Measurements from ENCODE around the gene SCGB3A1. TPM values are rescaled to one million over a fixed set of nuclear protein-coding genes. Genes with fewer than 3 reads are reported as not detected.

SCGB3A1 gene
- total RNA-seq (2014; rRNA removed; shearing (Covaris generic)), result not detected in 2 replicates

- no peak within 1 kb of the TSS for H3K4me3 ChIP-seq
- no peak within 1 kb of the TSS for H3K27ac ChIP-seq
- no peaks in the 10 kb centered on the region for H3K27me3 ChIP-seq
- H3K4me1 ChIP-seq, result no peaks in the 10 kb centered on the region
- H3K36me3 ChIP-seq, result no peaks in the 10 kb centered on the region
- no peaks in the 10 kb centered on the region for H3K9me3 ChIP-seq (replicated peaks)
- no peak for DNase-seq
Measured at GRCh38 chr5:180591311-180591887, at the start of gene SCGB3A1. Gene SCGB3A1, minus strand, starts transcription at chr5:180591499. Its CDS starts 37 bp downstream, at chr5:180591462.

- Histone ChIP-seq H3K27ac (no peak overlapping the region), H3K36me3 (no peaks in the 10 kb centered on the region), H3K27me3 (no peaks in the 10 kb centered on the region; the same call in none of the 2 replicates)
Measured at GRCh38 chr5:180640611-180640860, 49.2 kb upstream of the SCGB3A1 start.

GRCh38 chr5:180639741-180640610 is 48.7 kb upstream of the SCGB3A1 start:
- Histone ChIP-seq H3K27me3 (no peaks in the 10 kb centered on the region; the same call in none of the 2 replicates), H3K27ac (no peak overlapping the region), H3K9me3 (replicated peaks) (no peaks in the 10 kb centered on the region), H3K4me1 (no peaks in the 10 kb centered on the region), H3K4me3 (no peak overlapping the region), H3K36me3 (no peaks in the 10 kb centered on the region)
- no peak for DNase-seq

More at GRCh38 chr5:180640611-180640860, 49.2 kb upstream of the SCGB3A1 start:
- no peaks in the 10 kb centered on the region for H3K9me3 ChIP-seq (replicated peaks)
- no peaks in the 10 kb centered on the region for H3K4me1 ChIP-seq
- DNase-seq, result no peak
- no peak overlapping the region for H3K4me3 ChIP-seq

- no peak for DNase-seq
- H3K9me3 ChIP-seq (replicated peaks), result no peaks in the 10 kb centered on the region
- no peak overlapping the region for H3K4me3 ChIP-seq
- H3K4me1 ChIP-seq, result no peaks in the 10 kb centered on the region
- no peak overlapping the region for H3K27ac ChIP-seq
- H3K27me3 ChIP-seq, result no peaks in the 10 kb centered on the region; the same call in none of the 2 replicates
- no peaks in the 10 kb centered on the region for H3K36me3 ChIP-seq
Measured at GRCh38 chr5:180639287-180639686, 48.0 kb upstream of the SCGB3A1 start.

GRCh38 chr5:180637962-180638680 is 46.8 kb upstream of the SCGB3A1 start:
- Histone ChIP-seq H3K36me3 (no peaks in the 10 kb centered on the region), H3K27ac (no peak overlapping the region), H3K4me3 (no peak overlapping the region), H3K4me1 (no peaks in the 10 kb centered on the region), H3K27me3 (no peaks in the 10 kb centered on the region; the same call in none of the 2 replicates), H3K9me3 (replicated peaks) (no peaks in the 10 kb centered on the region)
- DNase-seq, result peak in 1 of 2 experiments; percentile 15

GRCh38 chr5:180636403-180637075 is 45.2 kb upstream of the SCGB3A1 start:
- Histone ChIP-seq H3K4me1 (no peaks in the 10 kb centered on the region), H3K27ac (no peak overlapping the region), H3K4me3 (no peak overlapping the region), H3K27me3 (no peaks in the 10 kb centered on the region; the same call in none of the 2 replicates), H3K9me3 (replicated peaks) (no peaks in the 10 kb centered on the region), H3K36me3 (no peaks in the 10 kb centered on the region)
- DNase-seq, result no peak

- H3K36me3 ChIP-seq, result no peaks in the 10 kb centered on the region
- H3K27me3 ChIP-seq, result no peaks in the 10 kb centered on the region; the same call in none of the 2 replicates
- H3K9me3 ChIP-seq (replicated peaks), result no peaks in the 10 kb centered on the region
- H3K4me1 ChIP-seq, result no peaks in the 10 kb centered on the region
- no peak for DNase-seq
- no peak overlapping the region for H3K4me3 ChIP-seq
- no peak overlapping the region for H3K27ac ChIP-seq
Measured at GRCh38 chr5:180636016-180636402, 44.7 kb upstream of the SCGB3A1 start.

GRCh38 chr5:180633283-180634177 is 42.2 kb upstream of the SCGB3A1 start:
- H3K27me3 ChIP-seq, result no peaks in the 10 kb centered on the region
- H3K36me3 ChIP-seq, result no peaks in the 10 kb centered on the region
- no peak overlapping the region for H3K27ac ChIP-seq
- no peaks in the 10 kb centered on the region for H3K9me3 ChIP-seq (replicated peaks)
- no peaks in the 10 kb centered on the region for H3K4me1 ChIP-seq
- H3K4me3 ChIP-seq, result no peak overlapping the region
- no peak for DNase-seq

- Histone ChIP-seq H3K27ac (no peak overlapping the region), H3K4me1 (no peaks in the 10 kb centered on the region), H3K4me3 (no peak overlapping the region), H3K36me3 (no peaks in the 10 kb centered on the region), H3K27me3 (no peaks in the 10 kb centered on the region), H3K9me3 (replicated peaks) (no peaks in the 10 kb centered on the region)
- no peak for DNase-seq
Measured at GRCh38 chr5:180632768-180633167, 41.5 kb upstream of the SCGB3A1 start.

- Histone ChIP-seq H3K4me1 (no peaks in the 10 kb centered on the region), H3K27me3 (no peaks in the 10 kb centered on the region), H3K9me3 (replicated peaks) (no peaks in the 10 kb centered on the region), H3K4me3 (no peak overlapping the region), H3K36me3 (no peaks in the 10 kb centered on the region), H3K27ac (no peak overlapping the region)
- DNase-seq, result no peak
Measured at GRCh38 chr5:180631549-180632383, 40.5 kb upstream of the SCGB3A1 start.

- no peaks in the 10 kb centered on the region for H3K9me3 ChIP-seq (replicated peaks)
Measured at GRCh38 chr5:180630426-180630825, 39.1 kb upstream of the SCGB3A1 start.

GRCh38 chr5:180629831-180630382 is 38.6 kb upstream of the SCGB3A1 start:
- H3K36me3 ChIP-seq, result no peaks in the 10 kb centered on the region
- H3K27me3 ChIP-seq, result no peaks in the 10 kb centered on the region
- H3K9me3 ChIP-seq (replicated peaks), result no peaks in the 10 kb centered on the region
- no peak overlapping the region for H3K27ac ChIP-seq
- no peaks in the 10 kb centered on the region for H3K4me1 ChIP-seq
- no peak for DNase-seq
- H3K4me3 ChIP-seq, result no peak overlapping the region

More at GRCh38 chr5:180630426-180630825, 39.1 kb upstream of the SCGB3A1 start:
- no peak overlapping the region for H3K27ac ChIP-seq
- H3K4me1 ChIP-seq, result no peaks in the 10 kb centered on the region
- no peak overlapping the region for H3K4me3 ChIP-seq
- H3K27me3 ChIP-seq, result no peaks in the 10 kb centered on the region
- no peaks in the 10 kb centered on the region for H3K36me3 ChIP-seq
- DNase-seq, result no peak
